Liver (tissue), 9 donors: ENCODE results near the gene MCTP1. TPM values are rescaled to one million over a fixed set of nuclear protein-coding genes. Genes with fewer than 3 reads are reported as not detected.

Experiments
- DNase-seq: peaks from one replicate; pipeline ENCODE4 v3.0.0-alpha.2; 2017; ENCODE audit warnings: low spot score
- H3K27ac ChIP-seq, 2 donors: one replicate each; pipeline ENCODE4 v1.7.0; 2013; ENCODE audit warnings: inconsistent platforms in 2 of 2, low read length in 2 of 2, control low read depth in 1 of 2, low read depth in 1 of 2, mild to moderate bottlenecking in 1 of 2
- H3K27me3 ChIP-seq, 4 donors: one replicate each; pipeline versions ENCODE4 v1.6.1 to v1.7.0; 2013; ENCODE audit warnings: low read length in 3 of 4, inconsistent platforms in 1 of 4, mild to moderate bottlenecking in 1 of 4, moderate library complexity in 1 of 4; ENCODE audit not compliant: control insufficient read depth in 4 of 4, insufficient read depth in 4 of 4
- H3K36me3 ChIP-seq, 4 donors: one replicate each; pipeline versions ENCODE4 v1.6.1 to v1.7.0; 2013; ENCODE audit warnings: low read length in 3 of 4, mild to moderate bottlenecking in 3 of 4, low read depth in 1 of 4, moderate library complexity in 1 of 4; ENCODE audit not compliant: control insufficient read depth in 4 of 4, insufficient read depth in 3 of 4
- H3K4me1 ChIP-seq, 4 donors: one replicate each; pipeline versions ENCODE4 v1.6.1 to v1.7.0; 2013; ENCODE audit warnings: low read length in 3 of 4, mild to moderate bottlenecking in 3 of 4, moderate library complexity in 1 of 4; ENCODE audit not compliant: control insufficient read depth in 4 of 4, insufficient read depth in 4 of 4
- H3K4me3 ChIP-seq, 3 donors: one replicate each; pipeline versions ENCODE4 v1.6.1 to v1.7.0; 2013; ENCODE audit warnings: low read length in 3 of 3, control low read depth in 1 of 3, low read depth in 1 of 3, mild to moderate bottlenecking in 1 of 3
- H3K9ac ChIP-seq, 2 donors: one replicate each; pipeline ENCODE4 v1.7.0; 2013; ENCODE audit warnings: low read length in 2 of 2, mild to moderate bottlenecking in 2 of 2, moderate library complexity in 2 of 2, control low read depth in 1 of 2, low read depth in 1 of 2
- H3K9me3 ChIP-seq, 4 donors: one replicate each; pipeline versions ENCODE4 v1.6.1 to v1.7.0; 2013; ENCODE audit warnings: low read length in 3 of 4; ENCODE audit not compliant: control insufficient read depth in 4 of 4
- ATF3 ChIP-seq: IDR thresholded peaks from 2 replicates; pipeline ENCODE4 v1.6.1; 2016; ENCODE audit warnings: antibody characterized with exemption
- CTCF ChIP-seq: fragments of 150-350 bp; IDR thresholded peaks from 2 replicates; pipeline ENCODE4 v1.5.1; 2017; ENCODE audit warnings: improper control_type of control experiment, low read depth, low read length; ENCODE audit not compliant: missing input control
- EGR1 ChIP-seq, 2 donors: IDR thresholded peaks; 2 replicates each; pipeline ENCODE4 v1.6.1; 2016 to 2018; ENCODE audit warnings: antibody characterized with exemption in 2 of 2, low read depth in 2 of 2
- FOXA2 ChIP-seq: IDR thresholded peaks from 2 replicates; pipeline ENCODE4 v1.6.1; 2016; ENCODE audit warnings: antibody characterized with exemption
- GABPA ChIP-seq, 2 donors: IDR thresholded peaks in 1 of 2; conservative IDR thresholded peaks in 1 of 2; 2 replicates each; pipeline ENCODE4 v1.6.1; 2016; ENCODE audit warnings: antibody characterized with exemption in 2 of 2, mild to moderate bottlenecking in 1 of 2, moderate library complexity in 1 of 2
- HNF4A ChIP-seq, 2 donors: conservative IDR thresholded peaks; 2 replicates each; pipeline ENCODE4 v1.6.1; 2016; ENCODE audit warnings: antibody characterized with exemption in 2 of 2, mild to moderate bottlenecking in 2 of 2
- HNF4G ChIP-seq: IDR thresholded peaks from 2 replicates; pipeline ENCODE4 v1.6.1; 2016; ENCODE audit warnings: antibody characterized with exemption
- JUND ChIP-seq, 2 donors: IDR thresholded peaks; 2 replicates each; pipeline ENCODE4 v1.6.1; 2016; ENCODE audit warnings: antibody characterized with exemption in 2 of 2
- MAX ChIP-seq: IDR thresholded peaks from 2 replicates; pipeline ENCODE4 v1.6.1; 2016; ENCODE audit warnings: antibody characterized with exemption
- NR2F2 ChIP-seq: IDR thresholded peaks from 2 replicates; pipeline ENCODE4 v1.6.1; 2016; ENCODE audit warnings: antibody characterized with exemption
- RAD21 ChIP-seq, 2 donors: IDR thresholded peaks; 2 replicates each; pipeline ENCODE4 v1.6.1; 2016; ENCODE audit warnings: antibody characterized with exemption in 2 of 2, mild to moderate bottlenecking in 2 of 2
- RXRA ChIP-seq, 2 donors: IDR thresholded peaks; 2 replicates each; pipeline ENCODE4 v1.6.1; 2017 to 2018; ENCODE audit warnings: antibody characterized with exemption in 2 of 2, mild to moderate bottlenecking in 1 of 2
- SP1 ChIP-seq: IDR thresholded peaks from 2 replicates; pipeline ENCODE4 v1.6.1; 2018; ENCODE audit warnings: antibody characterized with exemption, mild to moderate bottlenecking
- TAF1 ChIP-seq: conservative IDR thresholded peaks from 2 replicates; pipeline ENCODE4 v1.6.1; 2016; ENCODE audit warnings: antibody characterized with exemption, mild to moderate bottlenecking
- YY1 ChIP-seq: IDR thresholded peaks from 2 replicates; pipeline ENCODE4 v1.6.1; 2016; ENCODE audit warnings: antibody characterized with exemption, mild to moderate bottlenecking
- ZBTB33 ChIP-seq: IDR thresholded peaks from 2 replicates; pipeline ENCODE4 v1.6.1; 2016; ENCODE audit warnings: antibody characterized with exemption
- WGBS: extraction: QIAGEN DNeasy Blood & Tissue Kit; methylation state at CpG from one replicate; pipeline ENCODE4 v1.1.7; 2013; 5-methylcytosine and 5-hydroxymethylcytosine counted together
- polyA plus RNA-seq, 2 donors: library from polyadenylated mRNA; stranded (reverse) in 1 of 2; unstranded in 1 of 2; fragments of 200-250 nt in 1 of 2; fragments of >200 nt in 1 of 2; fragmentation: Nextera tagmentation in 1 of 2; extraction: Ambion mirVana in 1 of 2; gene quantifications; one replicate each; pipeline versions ENCODE4 v1.2.1 to v1.2.3, GENCODE V29; 2013 to 2015
- total RNA-seq, 2 donors: library from RNA; depleted of rRNA; stranded (reverse); fragments of >200 nt; gene quantifications; one replicate each; pipeline ENCODE4 v1.2.3, GENCODE V29; 2014
- TF ChIP-seq, protein P1 (sequence below): IDR thresholded peaks from 2 replicates; pipeline ENCODE4 v1.6.1; 2016; ENCODE audit warnings: antibody characterized with exemption, mild to moderate bottlenecking
- donor health status: healthy.
- donor health status: healthy.
- donor health status: healthy.
- donor health status: healthy.
- donor health status: healthy.

The MCTP1 gene
- total and polyA plus RNA-seq, 4 donors: 0.67 to 7.6 (median 4.3) TPM

GRCh38 chr5:94944160-94944559, 340.7 kb downstream of the MCTP1 start:
- Histone ChIP-seq H3K27me3 (peaks cover 0 to 6% (median 0%) of the 10 kb centered on the region in 4 donors), H3K4me1 (no peaks in the 10 kb centered on the region), H3K27ac (no peak overlapping the region), H3K4me3 (no peak overlapping the region), H3K36me3 (no peaks in the 10 kb centered on the region), H3K9me3 (no peaks in the 10 kb centered on the region), H3K9ac (no peak overlapping the region)
- no peak for TF ChIP-seq ATF3
- no peak for TF ChIP-seq FOXA2
- no peak for TF ChIP-seq YY1
- no peak for TF ChIP-seq RXRA (IDR thresholded peaks at IDR 0.05)
- no peak for TF ChIP-seq SP1
- TF ChIP-seq CTCF: no peak
- TF ChIP-seq ZBTB33: no peak
- no peak for TF ChIP-seq TAF1
- TF ChIP-seq RAD21 (IDR thresholded peaks at IDR 0.05): no peak
- no peak for TF ChIP-seq NR2F2
- TF ChIP-seq, protein P1, sequence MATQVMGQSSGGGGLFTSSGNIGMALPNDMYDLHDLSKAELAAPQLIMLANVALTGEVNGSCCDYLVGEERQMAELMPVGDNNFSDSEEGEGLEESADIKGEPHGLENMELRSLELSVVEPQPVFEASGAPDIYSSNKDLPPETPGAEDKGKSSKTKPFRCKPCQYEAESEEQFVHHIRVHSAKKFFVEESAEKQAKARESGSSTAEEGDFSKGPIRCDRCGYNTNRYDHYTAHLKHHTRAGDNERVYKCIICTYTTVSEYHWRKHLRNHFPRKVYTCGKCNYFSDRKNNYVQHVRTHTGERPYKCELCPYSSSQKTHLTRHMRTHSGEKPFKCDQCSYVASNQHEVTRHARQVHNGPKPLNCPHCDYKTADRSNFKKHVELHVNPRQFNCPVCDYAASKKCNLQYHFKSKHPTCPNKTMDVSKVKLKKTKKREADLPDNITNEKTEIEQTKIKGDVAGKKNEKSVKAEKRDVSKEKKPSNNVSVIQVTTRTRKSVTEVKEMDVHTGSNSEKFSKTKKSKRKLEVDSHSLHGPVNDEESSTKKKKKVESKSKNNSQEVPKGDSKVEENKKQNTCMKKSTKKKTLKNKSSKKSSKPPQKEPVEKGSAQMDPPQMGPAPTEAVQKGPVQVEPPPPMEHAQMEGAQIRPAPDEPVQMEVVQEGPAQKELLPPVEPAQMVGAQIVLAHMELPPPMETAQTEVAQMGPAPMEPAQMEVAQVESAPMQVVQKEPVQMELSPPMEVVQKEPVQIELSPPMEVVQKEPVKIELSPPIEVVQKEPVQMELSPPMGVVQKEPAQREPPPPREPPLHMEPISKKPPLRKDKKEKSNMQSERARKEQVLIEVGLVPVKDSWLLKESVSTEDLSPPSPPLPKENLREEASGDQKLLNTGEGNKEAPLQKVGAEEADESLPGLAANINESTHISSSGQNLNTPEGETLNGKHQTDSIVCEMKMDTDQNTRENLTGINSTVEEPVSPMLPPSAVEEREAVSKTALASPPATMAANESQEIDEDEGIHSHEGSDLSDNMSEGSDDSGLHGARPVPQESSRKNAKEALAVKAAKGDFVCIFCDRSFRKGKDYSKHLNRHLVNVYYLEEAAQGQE: no peak
- TF ChIP-seq GABPA (IDR thresholded peaks at IDR 0.05 in 1 of 2, conservative IDR thresholded peaks at IDR 0.05 in 1 of 2): no peak
- DNase-seq: no peak

- no peaks in the 10 kb centered on the region for H3K4me1 ChIP-seq
- no peaks in the 10 kb centered on the region for H3K9me3 ChIP-seq
- no peak overlapping the region for H3K27ac ChIP-seq
- H3K27me3 ChIP-seq: peaks cover 0 to 10% (median 0%) of the 10 kb centered on the region in 4 donors
- DNase-seq: no peak
- H3K9ac ChIP-seq: no peak overlapping the region
- H3K4me3 ChIP-seq: no peak overlapping the region
- WGBS: 73% methylated on average over 1 of the region's 1 CpG
- no peaks in the 10 kb centered on the region for H3K36me3 ChIP-seq
- TF ChIP-seq EGR1 (IDR thresholded peaks at IDR 0.05; ENCODE audit: low read depth in 2 of 2) (no peak), NR2F2 (no peak), HNF4A (conservative IDR thresholded peaks at IDR 0.05) (no peak), FOXA2 (no peak), ATF3 (no peak), MAX (no peak), RXRA (IDR thresholded peaks at IDR 0.05) (no peak), RAD21 (IDR thresholded peaks at IDR 0.05) (no peak), ZBTB33 (no peak), GABPA (IDR thresholded peaks at IDR 0.05 in 1 of 2, conservative IDR thresholded peaks at IDR 0.05 in 1 of 2) (no peak), JUND (IDR thresholded peaks at IDR 0.05) (no peak), SP1 (no peak), YY1 (no peak), HNF4G (no peak), TAF1 (no peak)
- TF ChIP-seq, protein P1: no peak
Measured at GRCh38 chr5:94941122-94941755, 343.7 kb downstream of the MCTP1 start.
